HEK293 (cell line): Measurements from ENCODE around the gene ADAMTS17.

Experiments used
- CTCF ChIA-PET: fragments of 350-600 bp; formaldehyde crosslinking; extraction: SDS; loops from one replicate; lab custom pipeline; 2021; ENCODE audit warnings: antibody characterized with exemption; lab: Yijun Ruan, JAX
- POLR2A ChIA-PET: fragments of 300-600 bp; formaldehyde crosslinking; extraction: SDS; loops from one replicate; lab custom pipeline; 2020; ENCODE audit warnings: antibody characterized with exemption, inconsistent platforms; lab: Yijun Ruan, JAX
- H3K27ac ChIP-seq: fragments of 200-500 bp; sonication (Bioruptor generic); 2 replicates; pipeline ENCODE4 v1.5.1; 2014; ENCODE audit warnings: low read depth, low read length, control low read depth, inconsistent platforms; ENCODE audit errors: extremely low read depth
- H3K36me3 ChIP-seq, 2 experiments: fragments of 200-500 bp in 1 of 2; sonication (Bioruptor generic) in 1 of 2; 1 replicate in 1 of 2; 2 replicates in 1 of 2; pipeline ENCODE4 v1.5.1; 2014 to 2017; ENCODE audit warnings: inconsistent platforms in 2 of 2, low read length in 2 of 2; ENCODE audit not compliant: control insufficient read depth in 2 of 2, insufficient read depth in 1 of 2
- H3K4me1 ChIP-seq: fragments of 200-500 bp; sonication (Bioruptor generic); 2 replicates; pipeline ENCODE4 v1.5.1; 2014; ENCODE audit warnings: mild to moderate bottlenecking, low read length, inconsistent platforms; ENCODE audit not compliant: control insufficient read depth, insufficient read depth
- H3K4me3 ChIP-seq: 2 replicates; pipeline ENCODE4 v1.5.1; 2011; ENCODE audit warnings: low read depth, mild to moderate bottlenecking, control low read depth, low read length, moderate library complexity
- H3K9me3 ChIP-seq: fragments of 200-500 bp; sonication (Bioruptor generic); 2 replicates; pipeline ENCODE4 v1.5.1; 2014; ENCODE audit warnings: low read depth, low read length, inconsistent platforms; ENCODE audit not compliant: control insufficient read depth, insufficient read depth
- IKZF3 ChIP-seq: fragments of 450-650 bp; IDR thresholded peaks from 2 replicates; pipeline ENCODE4 v1.5.0; 2018; ENCODE audit warnings: missing biosample characterization, mild to moderate bottlenecking, missing genetic modification characterization, moderate library complexity
- KLF1 ChIP-seq: fragments of 450-650 bp; formaldehyde crosslinking; IDR thresholded peaks from 2 replicates; pipeline ENCODE4 v1.5.1; 2016; ENCODE audit warnings: missing biosample characterization, missing genetic modification characterization
- OSR2 ChIP-seq: fragments of 450-650 bp; formaldehyde crosslinking; IDR thresholded peaks from 2 replicates; pipeline ENCODE4 v1.5.1; 2016; ENCODE audit warnings: missing biosample characterization, missing genetic modification characterization
- OVOL3 ChIP-seq: fragments of 450-650 bp; formaldehyde crosslinking; IDR thresholded peaks from 2 replicates; pipeline ENCODE4 v1.5.1; 2016; ENCODE audit warnings: missing biosample characterization, missing genetic modification characterization
- ZFP41 ChIP-seq: fragments of 450-650 bp; formaldehyde crosslinking; IDR thresholded peaks from 2 replicates; pipeline ENCODE4 v1.5.1; 2016; ENCODE audit warnings: missing biosample characterization, missing genetic modification characterization, borderline replicate concordance
- ZNF157 ChIP-seq: fragments of 450-650 bp; formaldehyde crosslinking; IDR thresholded peaks from 2 replicates; pipeline ENCODE4 v1.5.1; 2016; ENCODE audit warnings: missing biosample characterization, missing genetic modification characterization
- ZNF16 ChIP-seq: fragments of 450-650 bp; formaldehyde crosslinking; IDR thresholded peaks from 2 replicates; pipeline ENCODE4 v1.5.1; 2016; ENCODE audit warnings: low read depth, missing biosample characterization, missing genetic modification characterization
- ZNF184 ChIP-seq: fragments of 450-650 bp; IDR thresholded peaks from 2 replicates; pipeline ENCODE4 v1.5.1; 2018; ENCODE audit warnings: missing biosample characterization, mild to moderate bottlenecking, missing genetic modification characterization
- ZNF2 ChIP-seq: fragments of 450-650 bp; formaldehyde crosslinking; IDR thresholded peaks from 2 replicates; pipeline ENCODE4 v1.5.1; 2016; ENCODE audit warnings: missing biosample characterization, missing genetic modification characterization
- ZNF221 ChIP-seq: fragments of 450-650 bp; formaldehyde crosslinking; IDR thresholded peaks from 2 replicates; pipeline ENCODE4 v1.5.1; 2017; ENCODE audit warnings: missing biosample characterization, missing genetic modification characterization, borderline replicate concordance
- ZNF223 ChIP-seq: fragments of 450-650 bp; formaldehyde crosslinking; IDR thresholded peaks from 2 replicates; pipeline ENCODE4 v1.5.1; 2016; ENCODE audit warnings: missing biosample characterization, missing genetic modification characterization
- ZNF23 ChIP-seq: fragments of 450-650 bp; formaldehyde crosslinking; IDR thresholded peaks from 2 replicates; pipeline ENCODE4 v1.5.1; 2016; ENCODE audit warnings: missing biosample characterization, missing genetic modification characterization, borderline replicate concordance
- ZNF266 ChIP-seq: fragments of 450-650 bp; formaldehyde crosslinking; IDR thresholded peaks from 2 replicates; pipeline ENCODE4 v1.5.1; 2016; ENCODE audit warnings: missing biosample characterization, missing genetic modification characterization, low read depth
- ZNF274 ChIP-seq, 2 experiments: fragments of 200-500 bp in 1 of 2; fragments of 450-650 bp in 1 of 2; sonication (Bioruptor generic) in 1 of 2; formaldehyde crosslinking in 1 of 2; IDR thresholded peaks; 2 replicates each; pipeline versions ENCODE4 v1.5.1 to v1.6.1; 2014 to 2016; ENCODE audit warnings: borderline replicate concordance in 1 of 2, inconsistent platforms in 1 of 2, low read length in 1 of 2, missing biosample characterization in 1 of 2, missing genetic modification characterization in 1 of 2
- ZNF302 ChIP-seq: fragments of 450-650 bp; formaldehyde crosslinking; IDR thresholded peaks from 2 replicates; pipeline ENCODE4 v1.5.1; 2016; ENCODE audit warnings: missing biosample characterization, missing genetic modification characterization, low read depth
- ZNF350 ChIP-seq: fragments of 450-650 bp; formaldehyde crosslinking; IDR thresholded peaks from 2 replicates; pipeline ENCODE4 v1.5.0; 2017; ENCODE audit warnings: missing biosample characterization, mild to moderate bottlenecking, missing genetic modification characterization
- ZNF426 ChIP-seq: fragments of 450-650 bp; formaldehyde crosslinking; IDR thresholded peaks from 2 replicates; pipeline ENCODE4 v1.5.1; 2017; ENCODE audit warnings: missing biosample characterization, missing genetic modification characterization, mild to moderate bottlenecking, inconsistent platforms, moderate library complexity
- ZNF473 ChIP-seq: fragments of 450-650 bp; formaldehyde crosslinking; IDR thresholded peaks from 2 replicates; pipeline ENCODE4 v1.5.1; 2017; ENCODE audit warnings: missing biosample characterization, missing genetic modification characterization
- ZNF571 ChIP-seq: fragments of 450-650 bp; formaldehyde crosslinking; IDR thresholded peaks from 2 replicates; pipeline ENCODE4 v1.5.0; 2017; ENCODE audit warnings: missing biosample characterization, missing genetic modification characterization
- ZNF600 ChIP-seq: fragments of 450-650 bp; formaldehyde crosslinking; IDR thresholded peaks from 2 replicates; pipeline ENCODE4 v1.5.1; 2016; ENCODE audit warnings: missing biosample characterization, missing genetic modification characterization
- ZNF747 ChIP-seq: fragments of 450-650 bp; formaldehyde crosslinking; IDR thresholded peaks from 2 replicates; pipeline ENCODE4 v1.5.1; 2016; ENCODE audit warnings: missing biosample characterization, missing genetic modification characterization
- ZNF830 ChIP-seq: fragments of 450-650 bp; IDR thresholded peaks from 2 replicates; pipeline ENCODE4 v1.5.0; 2018; ENCODE audit warnings: missing biosample characterization, missing genetic modification characterization, low read depth, mild to moderate bottlenecking, moderate library complexity
- TF ChIP-seq, protein P1 (sequence below): fragments of 450-650 bp; formaldehyde crosslinking; IDR thresholded peaks from 2 replicates; pipeline ENCODE4 v1.5.1; 2016; ENCODE audit warnings: missing biosample characterization, missing genetic modification characterization, low read depth
- TF ChIP-seq, protein P2 (sequence below): fragments of 450-650 bp; formaldehyde crosslinking; IDR thresholded peaks from 2 replicates; pipeline ENCODE4 v1.5.1; 2016; ENCODE audit warnings: missing biosample characterization, missing genetic modification characterization

The ADAMTS17 gene

DNA sequence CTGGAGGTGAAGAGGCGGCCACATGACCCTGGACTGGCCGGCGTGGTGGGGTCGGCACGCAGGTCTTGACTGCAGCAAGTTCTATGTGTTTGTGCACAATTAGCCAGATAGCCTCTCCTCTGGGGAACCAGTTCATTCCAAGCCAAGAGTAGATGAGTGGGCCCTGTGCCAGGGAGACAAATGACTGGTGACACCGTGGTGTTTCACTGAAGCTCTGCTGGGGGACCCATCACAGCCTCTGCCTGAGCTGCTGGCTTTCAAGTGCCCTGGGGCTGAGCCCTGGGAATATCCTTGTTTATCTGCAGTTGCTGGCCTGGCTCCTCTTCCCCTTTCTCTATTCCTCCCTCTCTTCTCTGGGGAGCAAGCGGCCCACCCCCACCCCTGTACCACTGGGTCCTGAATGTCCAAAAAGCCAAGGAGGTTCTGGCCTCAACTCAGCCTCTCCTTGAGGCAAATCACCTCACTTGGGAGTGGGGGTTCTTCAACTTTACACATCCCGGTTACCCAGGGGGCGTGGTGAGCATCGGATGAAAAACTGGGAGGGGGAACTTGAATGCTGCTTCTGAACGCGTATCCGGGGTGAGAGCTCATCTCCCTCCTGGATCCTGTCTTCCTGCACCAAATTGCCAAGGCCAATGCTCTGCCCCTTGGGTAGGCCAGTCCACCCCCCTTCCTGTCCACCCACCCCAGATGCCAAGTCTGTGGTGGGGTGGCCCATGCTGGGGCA, 408.9 kb downstream of the ADAMTS17 start:
- Histone ChIP-seq H3K36me3 (no peaks in the 10 kb centered on the region), H3K4me1 (no peaks in the 10 kb centered on the region; the same call in 1 of the 2 replicates), H3K4me3 (no peak overlapping the region), H3K27ac (no peak overlapping the region), H3K9me3 (no peaks in the 10 kb centered on the region)
- ChIA-PET POLR2A (no interaction called here), CTCF (no interaction called here)
- TF ChIP-seq ZNF23 (tag by site-specific recombination) (no peak), KLF1 (tag by site-specific recombination) (no peak), ZNF350 (tag by site-specific recombination) (no peak), ZNF274 (IDR thresholded peaks at IDR 0.05; ENCODE audit: low read length) (no peak), ZNF274 (tag by site-specific recombination; IDR thresholded peaks at IDR 0.05; ENCODE audit: borderline replicate concordance) (no peak), ZNF184 (no peak), ZNF2 (no peak), ZNF223 (no peak), ZNF157 (no peak), IKZF3 (tag by site-specific recombination) (no peak)
- TF ChIP-seq, protein P1, sequence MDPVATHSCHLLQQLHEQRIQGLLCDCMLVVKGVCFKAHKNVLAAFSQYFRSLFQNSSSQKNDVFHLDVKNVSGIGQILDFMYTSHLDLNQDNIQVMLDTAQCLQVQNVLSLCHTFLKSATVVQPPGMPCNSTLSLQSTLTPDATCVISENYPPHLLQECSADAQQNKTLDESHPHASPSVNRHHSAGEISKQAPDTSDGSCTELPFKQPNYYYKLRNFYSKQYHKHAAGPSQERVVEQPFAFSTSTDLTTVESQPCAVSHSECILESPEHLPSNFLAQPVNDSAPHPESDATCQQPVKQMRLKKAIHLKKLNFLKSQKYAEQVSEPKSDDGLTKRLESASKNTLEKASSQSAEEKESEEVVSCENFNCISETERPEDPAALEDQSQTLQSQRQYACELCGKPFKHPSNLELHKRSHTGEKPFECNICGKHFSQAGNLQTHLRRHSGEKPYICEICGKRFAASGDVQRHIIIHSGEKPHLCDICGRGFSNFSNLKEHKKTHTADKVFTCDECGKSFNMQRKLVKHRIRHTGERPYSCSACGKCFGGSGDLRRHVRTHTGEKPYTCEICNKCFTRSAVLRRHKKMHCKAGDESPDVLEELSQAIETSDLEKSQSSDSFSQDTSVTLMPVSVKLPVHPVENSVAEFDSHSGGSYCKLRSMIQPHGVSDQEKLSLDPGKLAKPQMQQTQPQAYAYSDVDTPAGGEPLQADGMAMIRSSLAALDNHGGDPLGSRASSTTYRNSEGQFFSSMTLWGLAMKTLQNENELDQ (tag by site-specific recombination) = no peak

DNA sequence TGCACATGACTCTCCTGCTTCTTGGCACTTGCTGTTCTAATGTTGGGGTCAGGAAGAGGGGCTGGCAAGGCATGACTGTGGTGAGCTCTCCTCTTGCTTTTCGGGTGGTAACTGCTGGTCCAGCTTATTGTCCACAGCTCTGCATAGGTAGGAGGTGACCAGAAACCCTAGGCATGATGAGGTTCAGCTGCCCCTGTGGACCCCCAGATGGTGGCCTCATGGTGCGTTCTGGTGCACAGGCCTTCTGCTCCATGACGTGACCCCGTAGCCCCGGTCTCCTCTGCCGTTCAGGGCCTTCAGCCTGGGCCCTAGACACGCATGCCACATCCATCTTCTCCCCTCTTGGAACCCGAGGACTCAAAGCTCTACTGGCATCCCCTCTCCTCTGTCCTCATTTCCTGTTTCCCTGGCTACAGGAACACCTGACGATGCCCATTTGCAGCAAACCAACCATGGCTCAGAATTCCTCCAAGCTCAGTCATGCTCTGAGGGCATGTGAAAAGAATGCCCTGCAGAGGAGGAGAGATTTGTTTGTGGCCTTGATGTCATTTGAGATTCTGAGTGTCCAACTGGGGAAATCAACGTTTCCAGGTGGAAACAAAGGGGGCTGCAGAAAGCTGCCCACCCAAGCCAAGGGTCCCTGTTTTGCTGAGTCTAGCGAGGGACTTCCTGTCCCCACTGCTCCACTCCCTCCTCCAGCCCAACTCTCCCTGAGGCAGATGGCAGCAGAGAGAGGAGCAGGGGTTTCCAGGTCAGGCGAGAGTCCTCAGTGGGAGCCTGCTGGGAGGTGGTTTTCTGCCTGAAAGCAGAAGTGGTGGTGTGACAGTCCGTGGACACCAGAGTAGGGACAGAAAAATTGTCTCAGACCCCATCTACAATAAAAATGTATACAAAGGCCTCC, 409.8 kb downstream of the ADAMTS17 start:
- ChIA-PET CTCF (interaction anchor here (0.5 to 0.6 kb wide), 2 partner anchors 48 to 176 kb away, joined by 3 read pairs; no protein-coding TSS in a partner anchor), POLR2A (no interaction called here)
- TF ChIP-seq ZNF426 (tag by site-specific recombination) = no peak
- no peak for TF ChIP-seq ZNF473 (tag by site-specific recombination)
- TF ChIP-seq ZNF16 = no peak
- TF ChIP-seq ZNF157 = no peak
- TF ChIP-seq ZNF830 (tag by site-specific recombination) = no peak
- TF ChIP-seq ZNF747 (tag by site-specific recombination) = no peak
- TF ChIP-seq ZNF266 = no peak
- Histone ChIP-seq H3K9me3 (no peaks in the 10 kb centered on the region), H3K4me3 (no peak overlapping the region), H3K36me3 (no peaks in the 10 kb centered on the region), H3K27ac (no peak overlapping the region), H3K4me1 (no peaks in the 10 kb centered on the region; the same call in 1 of the 2 replicates)

DNA sequence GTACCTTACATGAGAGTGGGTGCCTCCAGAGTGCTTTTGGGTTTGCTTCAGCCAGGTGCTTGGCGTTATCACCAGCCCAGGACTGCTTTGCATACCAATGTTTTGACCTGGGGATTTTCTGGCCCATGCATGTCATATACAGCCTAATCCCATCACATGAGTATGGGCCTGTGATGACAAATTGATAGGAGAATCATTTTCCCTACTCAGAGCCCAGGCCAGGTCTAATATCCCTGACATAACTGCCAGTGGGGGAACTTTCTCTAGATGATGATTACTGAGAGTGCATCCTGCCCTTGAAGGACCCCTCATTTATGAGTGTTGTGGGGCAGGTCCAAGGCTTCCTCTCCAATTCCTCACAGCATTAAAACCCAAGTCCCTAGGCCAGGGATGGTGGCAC, 411.1 kb downstream of the ADAMTS17 start:
- Histone ChIP-seq H3K4me3 (no peak overlapping the region), H3K9me3 (no peaks in the 10 kb centered on the region), H3K4me1 (no peaks in the 10 kb centered on the region; the same call in 1 of the 2 replicates), H3K36me3 (no peaks in the 10 kb centered on the region), H3K27ac (no peak overlapping the region)
- ChIA-PET CTCF (interaction anchor here (0.7 to 0.8 kb wide), 2 partner anchors 408 to 416 kb away, joined by 3 read pairs; no protein-coding TSS in a partner anchor), POLR2A (no interaction called here)
- no peak for TF ChIP-seq ZNF221 (tag by site-specific recombination)
- TF ChIP-seq, protein P2, sequence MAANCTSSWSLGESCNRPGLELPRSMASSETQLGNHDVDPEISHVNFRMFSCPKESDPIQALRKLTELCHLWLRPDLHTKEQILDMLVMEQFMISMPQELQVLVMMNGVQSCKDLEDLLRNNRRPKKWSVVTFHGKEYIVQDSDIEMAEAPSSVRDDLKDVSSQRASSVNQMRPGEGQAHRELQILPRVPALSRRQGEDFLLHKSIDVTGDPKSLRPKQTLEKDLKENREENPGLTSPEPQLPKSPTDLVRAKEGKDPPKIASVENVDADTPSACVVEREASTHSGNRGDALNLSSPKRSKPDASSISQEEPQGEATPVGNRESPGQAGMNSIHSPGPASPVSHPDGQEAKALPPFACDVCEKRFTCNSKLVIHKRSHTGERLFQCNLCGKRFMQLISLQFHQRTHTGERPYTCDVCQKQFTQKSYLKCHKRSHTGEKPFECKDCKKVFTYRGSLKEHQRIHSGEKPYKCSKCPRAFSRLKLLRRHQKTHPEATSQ (tag by site-specific recombination) = no peak
- no peak for TF ChIP-seq ZNF302 (tag by site-specific recombination)
- no peak for TF ChIP-seq OSR2 (tag by site-specific recombination)
- TF ChIP-seq ZNF600 = no peak
- no peak for TF ChIP-seq ZNF473 (tag by site-specific recombination)
- TF ChIP-seq ZFP41 (tag by site-specific recombination) = no peak
- TF ChIP-seq ZNF571 (tag by site-specific recombination) = no peak
- no peak for TF ChIP-seq OVOL3 (tag by site-specific recombination)
- TF ChIP-seq, all 188 proteins: peak for 0
